Measurements from ENCODE around the gene C3orf52.

- TF ChIP-seq CTCF (conservative IDR thresholded peaks at IDR 0.05; ENCODE audit: low read depth in 2 of 2): no peak
- no peak for TF ChIP-seq POLR2AphosphoS5 (IDR thresholded peaks at IDR 0.05; ENCODE audit: low read depth)
- TF ChIP-seq EZH2 (IDR thresholded peaks at IDR 0.05; ENCODE audit: low read depth, unreplicated experiment): no peak
- no peak for TF ChIP-seq EZH2phosphoT487 (IDR thresholded peaks at IDR 0.05; ENCODE audit: unreplicated experiment)
- TF ChIP-seq REST (IDR thresholded peaks at IDR 0.05; ENCODE audit: unreplicated experiment): no peak
- TF ChIP-seq CREB1 (CRISPR knock-in tag; IDR thresholded peaks at IDR 0.05; ENCODE audit: low read depth): no peak
- TF ChIP-seq ZNF462 (CRISPR knock-in tag; IDR thresholded peaks at IDR 0.05): no peak
Observed at GRCh38 chr3:112136046-112136445, 49.9 kb downstream of the C3orf52 start.

Measured in GM23338 (cell line).